Fibroblast of villous mesenchyme (primary cell): ENCODE measurements around the gene LZTS2. TPM values are rescaled to one million over a fixed set of nuclear protein-coding genes. Genes with fewer than 3 reads are reported as not detected.

Source experiments
- DNase-seq: peaks from one replicate; pipeline ENCODE4 v3.0.0-alpha.2; 2010; ENCODE audit warnings: low read depth
- H3K4me3 ChIP-seq: 2 replicates; pipeline ENCODE4 v1.5.1; 2011; ENCODE audit warnings: low read depth, mild to moderate bottlenecking, low read length
- CTCF ChIP-seq: IDR thresholded peaks from 2 replicates; pipeline ENCODE4 v1.5.1; 2012; ENCODE audit warnings: low read depth, mild to moderate bottlenecking, low read length; ENCODE audit not compliant: insufficient read depth
- total RNA-seq: library from RNA; depleted of rRNA; stranded (reverse); fragments of >200 nt; gene quantifications from 2 replicates; pipeline ENCODE4 v1.2.3, GENCODE V29; 2012

The LZTS2 gene
- total RNA-seq, 1 donor = 87.7 TPM

- TF ChIP-seq CTCF = no peak
- DNase-seq = no peak
- no peak overlapping the region for H3K4me3 ChIP-seq
Observed at GRCh38 chr10:101046332-101047238, 47.0 kb downstream of the LZTS2 start.

GRCh38 chr10:101047268-101047667 lies 47.7 kb downstream of the LZTS2 start:
- no peak for TF ChIP-seq CTCF
- no peak overlapping the region for H3K4me3 ChIP-seq
- DNase-seq = no peak

- H3K4me3 ChIP-seq = no peak overlapping the region
Observed at GRCh38 chr10:101047961-101048892, 48.6 kb downstream of the LZTS2 start.

GRCh38 chr10:101050208-101051069 lies 50.8 kb downstream of the LZTS2 start:
- H3K4me3 ChIP-seq = peak overlapping the region; percentile 39
- peak; percentile 52 for DNase-seq
- peak; percentile 86 for TF ChIP-seq CTCF

More at GRCh38 chr10:101047961-101048892, 48.6 kb downstream of the LZTS2 start:
- DNase-seq = no peak
- no peak for TF ChIP-seq CTCF

- no peak overlapping the region for H3K4me3 ChIP-seq
- DNase-seq = peak; percentile 49
- no peak for TF ChIP-seq CTCF
Observed at GRCh38 chr10:101052285-101052684, 52.7 kb downstream of the LZTS2 start.

- no peak for DNase-seq
- no peak for TF ChIP-seq CTCF
- H3K4me3 ChIP-seq = no peak overlapping the region
Observed at GRCh38 chr10:101053516-101053915, 53.9 kb downstream of the LZTS2 start.
